ENCODE measurements around the gene ASB6. TPM values are rescaled to one million over a fixed set of nuclear protein-coding genes. Genes with fewer than 3 reads are reported as not detected.
"Not testable (repeated sequence)": the region's sequence is repeated elsewhere in the genome, so short reads cannot be mapped to it uniquely, and the experiment has no call there.

ASB6 gene
- total RNA-seq, 1 donor from 2014 or later = 21.0 TPM

DNA sequence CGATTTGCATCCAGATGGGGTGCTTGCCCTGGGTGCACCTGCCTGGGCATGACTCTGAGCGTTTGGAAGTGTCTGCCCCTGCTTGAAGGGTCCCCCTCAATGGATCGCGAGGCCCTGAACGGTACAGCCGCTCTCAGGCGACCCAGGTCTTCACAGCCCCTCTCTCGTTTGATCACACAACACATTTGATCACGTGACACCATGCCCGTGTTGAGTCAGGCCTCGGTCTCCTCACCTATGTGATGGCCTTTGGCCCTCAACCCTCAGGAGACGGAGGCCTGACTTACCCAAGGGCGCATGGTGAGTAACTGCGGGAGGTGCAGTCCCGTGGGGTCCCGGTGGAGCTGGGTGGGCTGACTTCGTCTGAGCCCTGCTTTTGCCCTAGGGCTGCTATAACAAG, 3.0 kb upstream of the ASB6 start:
- DNase-seq (ENCODE audit: low spot score) = no peak

DNA sequence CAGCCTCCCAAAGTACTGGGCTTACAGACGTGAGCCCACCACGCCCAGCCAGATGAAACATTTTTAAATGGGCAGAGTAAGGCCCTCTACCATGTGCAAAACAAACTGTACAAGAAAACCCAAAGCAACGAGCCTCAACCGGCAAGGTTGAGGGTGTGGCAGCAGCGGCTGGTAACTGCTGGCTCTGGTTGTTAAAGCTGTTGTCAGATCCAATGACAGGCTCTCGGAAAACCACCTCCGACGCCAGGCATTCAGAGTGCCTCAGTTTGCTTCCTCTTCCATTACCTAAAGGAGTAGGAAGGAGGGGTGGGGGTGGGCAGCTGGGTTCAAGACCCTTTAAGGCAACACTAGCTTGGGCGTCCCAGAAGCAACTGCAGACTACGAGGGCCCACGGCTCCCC, 2.4 kb upstream of the ASB6 start:
- no peak for DNase-seq (ENCODE audit: low spot score)

DNA sequence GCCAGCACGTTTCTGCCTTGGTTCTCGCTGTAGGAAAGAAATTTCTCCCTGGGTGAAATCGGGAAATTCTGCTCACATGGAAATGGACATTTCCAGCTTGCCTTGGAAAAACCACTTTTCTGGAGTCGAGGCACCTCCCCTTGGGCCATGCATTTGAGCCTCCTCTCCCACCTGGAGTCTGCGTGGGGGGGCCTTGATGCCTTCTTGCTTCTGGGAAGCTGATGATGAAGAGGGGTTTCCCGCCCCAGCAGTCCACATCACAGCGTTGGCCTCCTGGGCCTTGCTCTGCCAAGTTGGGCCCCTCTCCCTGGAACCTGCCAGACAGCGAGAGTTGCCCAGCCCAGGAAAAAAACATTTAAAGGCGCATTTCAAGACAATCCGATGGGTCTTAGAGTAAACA, 1.8 kb upstream of the ASB6 start:
- DNase-seq (ENCODE audit: low spot score) = no peak

DNA sequence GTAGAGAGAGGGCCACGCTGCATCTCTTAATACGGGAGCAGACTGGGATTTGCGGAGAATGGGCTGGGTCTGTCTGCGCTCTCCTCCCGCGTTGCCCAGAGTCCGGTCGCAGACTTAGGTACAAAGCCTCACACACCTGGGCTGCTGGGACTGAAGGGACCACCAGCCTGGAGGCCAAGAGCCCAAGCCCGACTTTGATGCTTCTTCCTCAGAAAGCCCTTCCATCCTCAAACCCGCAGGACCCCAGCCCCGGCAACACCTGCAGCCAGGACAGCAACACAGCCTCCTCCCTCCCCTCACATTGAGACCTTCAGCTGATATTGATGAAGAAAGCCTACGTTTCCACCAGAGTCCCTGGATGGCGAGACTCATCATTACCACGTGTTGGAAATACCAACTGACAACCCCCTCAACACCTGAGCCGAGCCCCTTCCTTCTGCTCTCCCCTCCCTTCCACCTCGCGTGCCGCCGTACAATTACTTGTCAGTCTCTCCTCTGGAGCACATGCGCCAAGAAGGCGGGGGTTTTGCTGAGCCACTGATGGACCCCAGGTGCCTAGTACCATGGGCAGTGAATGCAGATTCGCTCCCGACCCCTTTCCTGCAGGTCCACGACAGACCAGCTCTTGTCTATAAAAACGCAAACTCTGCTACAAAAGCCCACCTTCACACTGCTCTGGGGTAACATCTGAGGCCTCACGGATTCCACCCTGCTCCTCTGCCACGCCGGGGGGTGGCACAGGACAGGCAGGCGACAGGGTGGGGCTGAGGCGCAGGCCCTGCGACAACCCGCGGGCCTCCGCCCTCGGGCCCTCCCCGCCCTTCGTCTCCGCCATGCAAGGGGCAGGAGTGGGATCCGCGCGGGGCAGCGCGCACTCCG, 841 bp downstream of the ASB6 start:
- DNase-seq (ENCODE audit: low spot score) = no peak

DNA sequence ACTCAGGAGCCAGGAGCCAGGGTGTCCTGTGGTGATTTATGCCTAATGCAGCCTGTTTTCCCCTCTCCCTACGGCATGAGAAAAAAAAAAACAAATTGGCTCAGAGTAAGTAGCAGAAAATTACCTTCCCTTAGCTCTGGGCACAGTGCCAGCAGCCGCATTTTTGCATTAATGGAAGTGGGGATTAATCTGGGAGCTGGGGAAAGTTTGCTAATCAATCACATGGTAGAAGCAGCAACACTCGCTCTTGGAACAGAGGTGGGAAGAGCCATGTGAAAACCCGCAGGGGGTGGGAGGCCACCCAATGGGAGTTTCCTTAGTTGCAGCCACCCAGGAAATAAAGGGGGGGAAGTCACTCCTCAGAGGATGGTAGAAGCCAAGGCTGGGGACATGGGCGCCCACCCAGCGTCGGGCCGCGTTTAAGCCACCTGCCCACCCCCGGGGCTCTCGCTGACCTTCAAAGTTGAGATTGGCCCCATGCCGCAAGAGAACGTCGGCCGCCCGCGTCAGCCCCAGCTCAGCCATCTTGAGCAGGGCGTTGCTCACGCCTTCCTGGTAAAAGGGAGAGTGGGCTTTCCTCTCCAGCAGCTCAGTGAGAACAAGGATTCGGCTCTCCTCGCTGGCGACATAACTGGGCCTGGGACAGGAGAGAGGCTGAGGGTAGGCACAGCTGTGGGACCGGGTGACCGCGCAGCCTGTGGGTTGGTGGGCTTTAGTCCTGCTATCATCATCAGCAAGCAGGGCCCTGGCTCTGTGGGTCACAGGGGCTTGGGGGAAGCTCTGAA, 1.7 kb downstream of the ASB6 start:
- no peak for DNase-seq (ENCODE audit: low spot score)

DNA sequence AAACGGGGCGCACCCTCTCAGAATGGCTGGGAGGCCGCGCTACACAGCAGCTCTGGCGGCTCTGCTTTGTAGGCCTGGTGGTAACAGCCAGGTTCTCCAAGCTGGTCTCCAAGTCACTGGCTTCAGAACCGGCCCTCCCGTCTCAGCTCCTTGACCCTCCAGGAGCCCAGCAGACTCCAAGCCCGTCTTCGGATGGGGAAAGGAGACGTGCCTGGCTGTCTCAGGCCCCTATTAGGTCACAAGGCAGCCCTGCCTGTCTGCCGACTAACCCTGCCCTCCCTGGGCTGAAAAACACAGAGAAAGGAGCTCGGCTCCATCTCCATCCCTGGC, 2.2 kb downstream of the ASB6 start:
- no peak for DNase-seq (ENCODE audit: low spot score)

DNA sequence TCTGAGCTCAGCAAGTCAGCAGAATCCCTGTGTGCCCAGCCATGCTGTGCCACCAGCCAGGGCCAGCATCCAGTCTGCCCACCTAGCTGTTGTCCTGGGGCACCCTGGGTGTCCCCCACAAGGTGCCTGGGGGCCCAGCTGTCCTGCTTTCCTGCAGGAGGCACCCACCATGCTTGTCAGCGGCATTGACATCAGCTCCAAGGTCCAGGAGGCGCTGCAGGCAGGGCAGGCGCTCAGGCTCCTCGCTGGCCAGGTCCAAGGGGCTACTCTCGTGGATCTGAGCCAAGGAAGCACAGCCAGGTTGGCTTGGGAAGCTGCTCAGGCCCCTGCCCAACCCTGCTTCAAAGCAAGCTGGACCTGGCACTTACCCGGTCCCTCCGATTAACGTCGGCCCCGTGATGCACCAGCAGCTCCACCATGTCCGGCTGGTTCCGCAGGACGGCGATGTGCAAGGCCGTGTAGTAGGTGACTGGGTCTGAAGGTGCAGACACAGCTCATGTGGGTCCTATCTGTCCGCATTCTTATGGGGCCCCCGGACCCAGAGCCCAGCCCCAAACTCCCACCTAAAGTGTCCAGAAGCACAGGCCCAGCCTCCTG, 2.8 kb downstream of the ASB6 start:
- DNase-seq (ENCODE audit: low spot score) = no peak

DNA sequence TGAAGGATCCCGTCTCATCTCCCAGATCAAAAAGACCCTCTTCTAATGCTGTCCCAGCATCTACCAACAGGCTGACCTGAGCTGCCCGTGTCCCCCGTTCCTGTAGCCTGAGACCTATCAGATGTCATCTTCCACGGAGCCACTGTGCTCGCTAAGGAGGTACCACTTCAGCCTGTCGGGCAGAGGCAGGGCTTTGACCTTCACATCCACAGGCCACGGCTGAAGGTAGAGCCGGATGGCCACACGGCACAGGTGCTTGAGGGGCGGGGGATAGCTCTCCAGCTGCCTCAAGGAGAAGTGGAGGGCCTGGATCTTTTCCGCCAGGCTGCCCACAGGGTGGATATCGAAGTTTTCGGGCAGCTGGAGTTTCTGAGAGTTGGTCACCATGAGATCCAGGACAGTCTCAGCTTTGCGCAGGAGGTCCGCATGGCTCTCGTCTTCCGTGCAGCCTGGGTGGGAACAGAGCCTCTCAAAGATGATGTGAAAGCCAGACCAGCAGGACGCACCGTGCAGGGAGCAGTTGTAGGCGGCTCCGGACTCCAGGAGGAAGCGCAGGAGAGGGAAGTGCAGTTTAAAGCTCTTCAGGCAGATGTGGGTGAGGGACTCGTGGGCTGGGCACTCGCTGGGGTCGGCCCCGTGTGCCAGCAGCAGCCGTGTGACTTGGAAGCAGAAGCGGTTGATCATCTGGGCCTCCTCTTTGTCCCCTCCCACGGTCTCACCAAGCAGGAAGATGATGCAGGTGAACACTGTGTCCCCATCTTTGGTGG, 4.1 kb downstream of the ASB6 start:
- DNase-seq (ENCODE audit: low spot score) = no peak

DNA sequence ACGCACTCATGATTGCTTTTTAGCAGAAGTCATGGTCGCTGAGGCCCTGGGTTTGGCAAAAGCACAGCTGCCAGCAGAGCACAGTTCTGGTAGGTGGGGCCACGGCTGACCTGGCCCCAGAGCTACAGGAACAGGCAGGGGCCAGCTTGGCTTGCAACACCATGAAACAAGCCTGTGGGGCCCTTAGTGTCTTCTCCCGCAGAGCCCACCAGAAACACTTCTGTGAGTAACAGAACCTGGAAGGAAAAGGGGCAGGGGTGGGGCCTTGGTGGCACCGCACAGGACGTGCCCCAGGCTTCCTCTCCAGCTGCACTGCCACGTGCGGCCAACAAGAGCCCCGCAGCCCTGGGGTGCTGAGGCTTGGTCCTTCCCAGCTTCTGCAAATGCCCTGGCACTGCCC, 4.8 kb downstream of the ASB6 start:
- DNase-seq (ENCODE audit: low spot score) = no peak

DNA sequence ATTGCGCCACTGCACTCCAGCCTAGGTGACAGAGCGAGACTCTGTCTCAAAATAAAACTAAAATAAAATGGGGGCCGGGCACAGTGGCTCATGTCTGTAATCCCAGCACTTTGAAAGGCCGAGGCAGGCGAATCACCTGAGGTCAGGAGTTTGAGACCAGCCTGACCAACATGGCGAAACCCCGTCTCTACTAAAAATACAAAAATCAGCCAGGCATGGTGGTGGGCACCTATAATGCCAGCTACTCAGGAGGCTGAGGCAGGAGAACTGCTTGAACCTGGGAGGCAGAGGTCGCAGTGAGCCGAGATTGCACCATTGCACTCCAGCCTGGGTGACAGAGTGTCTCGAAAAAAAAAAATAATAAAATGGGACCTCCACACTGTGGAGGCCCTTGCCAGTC, 5.6 kb downstream of the ASB6 start:
- not testable (repeated sequence) for DNase-seq (ENCODE audit: low spot score)

DNA sequence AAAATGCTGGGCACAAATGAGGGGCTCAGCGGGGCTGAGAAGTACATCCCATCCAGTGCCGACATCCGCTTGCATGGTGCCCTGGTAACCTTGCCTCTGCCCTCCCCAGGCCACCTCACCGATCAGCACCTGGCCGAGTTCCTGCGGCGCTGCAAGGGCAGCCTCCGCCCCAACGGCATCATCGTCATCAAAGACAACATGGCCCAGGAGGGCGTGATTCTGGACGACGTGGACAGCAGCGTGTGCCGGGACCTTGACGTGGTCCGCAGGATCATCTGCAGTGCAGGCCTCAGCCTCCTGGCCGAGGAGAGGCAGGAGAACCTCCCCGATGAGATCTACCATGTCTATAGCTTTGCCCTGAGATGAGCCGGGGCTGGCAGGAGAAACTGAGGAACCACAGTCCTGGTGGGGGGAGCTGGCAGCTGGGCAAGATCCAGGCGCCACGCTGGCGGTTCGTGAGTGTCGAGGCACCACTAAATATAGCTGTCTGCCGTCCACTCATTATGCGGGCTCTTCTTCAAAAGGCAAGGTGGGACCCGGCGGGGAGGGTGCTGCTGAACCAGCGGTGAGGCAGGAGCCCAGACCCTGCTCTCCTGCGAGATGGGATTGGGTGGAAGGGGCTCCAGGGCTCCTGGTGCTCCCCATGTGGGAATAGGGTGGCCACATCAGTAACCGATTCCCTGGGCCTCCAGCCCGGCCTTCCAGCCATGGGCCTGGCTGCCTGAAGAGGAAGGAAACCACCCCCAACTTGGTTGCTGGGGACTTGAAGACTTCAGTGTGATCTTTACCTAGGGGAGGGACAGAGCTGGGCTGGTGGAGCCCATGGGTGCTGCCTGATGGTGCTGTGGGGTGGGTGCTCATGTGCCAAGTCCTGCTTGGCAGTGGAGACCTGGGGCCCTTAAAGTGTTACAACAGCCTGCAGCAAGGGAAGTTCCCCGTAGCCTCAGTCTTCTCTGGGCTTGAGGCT, 6.6 kb downstream of the ASB6 start:
- DNase-seq (ENCODE audit: low spot score) = no peak

DNA sequence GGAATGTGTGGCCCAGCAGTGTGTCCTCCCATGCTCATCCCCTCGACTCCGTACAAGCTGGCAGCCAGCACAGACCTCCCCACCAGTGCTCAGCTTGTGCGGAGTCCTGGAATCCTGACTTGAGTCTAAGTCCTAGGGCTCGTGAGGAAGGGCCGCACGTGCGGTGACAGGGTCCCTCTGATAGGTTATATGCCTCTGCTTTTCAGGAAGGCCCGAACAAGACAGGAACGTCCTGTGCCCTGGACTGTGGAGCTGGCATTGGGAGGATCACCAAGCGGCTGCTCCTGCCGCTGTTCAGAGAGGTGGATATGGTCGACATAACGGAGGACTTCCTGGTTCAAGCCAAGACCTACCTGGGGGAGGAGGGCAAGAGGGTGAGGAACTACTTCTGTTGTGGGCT, 8.1 kb downstream of the ASB6 start:
- no peak for DNase-seq (ENCODE audit: low spot score)

DNA sequence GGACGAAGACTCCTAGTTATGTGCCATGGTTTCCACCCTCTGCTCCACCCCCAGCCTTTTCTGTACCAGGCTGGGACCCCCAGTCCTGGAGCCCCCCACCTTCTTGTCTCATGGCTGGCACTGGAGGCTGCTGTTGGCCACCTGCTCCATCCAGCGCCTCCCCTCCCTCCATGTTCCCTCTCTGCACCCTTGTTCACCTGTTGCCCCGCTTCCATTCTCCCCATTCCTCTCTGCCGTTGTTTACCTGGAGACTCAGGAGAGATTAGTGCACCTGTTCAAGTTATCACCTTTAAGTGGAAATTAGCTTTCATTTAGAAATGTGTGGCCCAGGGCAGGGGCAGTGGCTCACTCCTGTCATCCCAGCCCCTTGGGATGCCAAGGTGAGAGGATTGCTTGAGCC, 8.7 kb downstream of the ASB6 start:
- no peak for DNase-seq (ENCODE audit: low spot score)

DNA sequence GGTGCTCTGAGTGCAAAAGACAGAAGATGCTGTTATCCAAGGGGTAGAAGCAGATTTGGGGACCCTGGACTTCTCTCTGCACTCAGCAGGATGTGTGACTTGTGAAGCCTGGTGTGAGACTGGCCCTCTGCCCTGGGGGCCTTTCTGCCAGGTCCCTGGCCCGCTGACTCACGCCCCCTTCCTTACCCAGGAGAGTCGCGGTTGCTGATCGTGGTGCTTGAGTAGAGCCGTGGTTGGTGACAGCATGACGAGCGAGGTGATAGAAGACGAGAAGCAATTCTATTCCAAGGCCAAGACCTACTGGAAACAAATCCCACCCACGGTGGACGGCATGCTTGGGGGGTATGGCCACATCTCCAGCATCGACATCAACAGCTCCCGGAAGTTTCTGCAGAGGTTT, 9.5 kb downstream of the ASB6 start:
- DNase-seq (ENCODE audit: low spot score) = no peak

DNA sequence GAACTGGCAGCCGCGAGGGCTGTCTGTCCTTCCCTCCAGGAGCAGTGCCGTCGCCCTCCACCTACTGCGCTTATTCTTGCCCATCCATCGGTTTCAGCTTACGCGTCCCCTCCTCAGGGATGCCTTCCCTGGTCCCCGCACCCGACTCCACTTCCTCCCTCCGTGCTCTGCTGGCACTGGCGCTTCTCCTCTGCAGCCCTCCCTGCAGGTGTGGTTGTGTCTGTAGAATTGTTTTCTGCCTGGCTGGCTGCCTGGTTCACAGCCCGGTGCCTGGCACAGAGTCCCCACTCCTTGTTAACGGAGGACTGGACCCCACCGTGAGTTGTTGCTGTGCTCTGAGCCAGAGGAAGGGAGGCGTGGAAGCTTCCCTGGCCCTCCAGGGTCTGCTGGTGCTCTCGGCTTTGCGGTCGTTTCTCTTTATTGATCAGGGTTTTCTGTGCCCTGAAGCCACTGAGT, 10.2 kb downstream of the ASB6 start:
- DNase-seq (ENCODE audit: low spot score) = no peak

DNA sequence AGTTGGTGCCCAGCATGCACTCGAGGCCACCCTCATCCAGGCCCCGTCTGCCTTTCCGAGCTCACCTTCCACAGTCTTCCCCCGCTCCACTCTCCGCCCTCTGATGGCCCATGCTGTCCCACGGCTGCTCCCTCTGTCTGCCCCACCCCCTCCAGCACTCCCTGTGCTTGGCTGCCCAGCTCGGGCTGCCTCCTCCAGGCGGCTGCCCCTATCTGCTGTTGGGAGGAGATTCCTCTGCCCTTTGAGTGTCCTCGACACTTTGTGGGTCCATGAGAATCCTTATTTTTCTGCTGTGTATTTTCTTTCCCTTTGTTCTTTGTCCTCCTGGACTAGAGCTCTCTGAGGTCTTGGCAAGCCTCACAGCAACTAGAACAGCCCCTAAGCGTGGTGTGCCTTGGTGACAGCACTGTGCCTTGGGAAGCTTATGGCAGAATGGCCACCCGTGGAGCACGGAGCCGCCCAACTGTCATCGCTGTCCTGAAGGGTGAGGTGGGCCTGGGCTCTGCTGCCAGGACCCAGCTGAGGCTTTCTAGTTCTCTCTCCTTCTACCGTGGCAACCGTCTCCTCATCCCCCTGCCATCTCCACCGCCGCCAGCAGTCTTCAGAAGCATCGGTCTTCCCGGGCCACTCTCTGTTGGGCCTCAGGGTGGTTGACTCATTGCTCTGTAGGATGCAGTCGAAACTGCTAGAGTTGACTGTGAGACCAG, 10.8 kb downstream of the ASB6 start:
- DNase-seq (ENCODE audit: low spot score) = no peak

DNA sequence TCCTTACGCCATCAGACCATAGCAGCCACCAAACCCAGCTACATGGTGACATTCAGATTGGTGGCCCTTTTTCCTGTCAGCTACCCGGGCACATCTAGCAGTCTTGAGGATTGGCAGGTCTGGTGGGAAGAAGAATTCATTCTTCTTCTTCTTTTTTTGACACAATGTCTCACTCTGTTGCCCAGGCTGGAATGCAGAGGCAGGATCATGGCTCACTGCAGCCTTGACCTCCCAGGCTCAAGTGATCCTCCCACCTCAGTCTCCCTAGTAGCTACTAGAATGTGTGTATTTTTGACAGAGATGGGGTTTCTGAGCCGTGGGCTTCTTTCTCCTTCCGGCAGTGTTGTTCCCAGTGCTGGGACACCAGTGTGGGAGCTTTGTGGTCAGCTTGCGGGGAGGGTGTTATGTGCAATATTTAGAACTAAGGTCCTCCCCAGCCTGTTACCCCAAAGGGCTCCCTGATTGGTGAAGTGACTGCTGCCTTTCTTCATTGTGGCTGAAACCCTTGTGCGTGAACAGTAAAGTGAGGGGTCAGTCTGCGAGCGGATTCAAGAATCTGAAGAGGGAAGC, 12.6 kb downstream of the ASB6 start:
- DNase-seq (ENCODE audit: low spot score) = no peak

DNA sequence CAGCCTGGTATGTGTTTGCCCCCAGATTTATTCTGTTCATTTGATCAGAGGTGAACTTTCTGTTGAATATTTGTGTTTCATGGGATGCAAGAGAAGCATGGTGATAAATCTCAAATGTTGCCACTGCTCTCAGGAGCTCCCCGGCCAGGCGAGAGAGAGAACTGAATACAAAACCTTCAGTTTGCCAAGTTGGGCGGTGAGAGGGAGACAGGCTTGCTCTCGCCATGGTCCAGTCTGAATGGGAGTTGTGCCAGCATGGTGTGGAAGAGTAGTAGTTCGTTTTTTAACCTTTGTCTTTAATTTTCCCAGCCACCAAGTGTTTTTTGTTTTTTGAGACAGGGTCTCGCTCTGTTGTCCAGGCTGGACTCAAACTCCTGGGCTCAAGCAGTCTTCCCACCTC, 13.2 kb downstream of the ASB6 start:
- DNase-seq (ENCODE audit: low spot score) = no peak

DNA sequence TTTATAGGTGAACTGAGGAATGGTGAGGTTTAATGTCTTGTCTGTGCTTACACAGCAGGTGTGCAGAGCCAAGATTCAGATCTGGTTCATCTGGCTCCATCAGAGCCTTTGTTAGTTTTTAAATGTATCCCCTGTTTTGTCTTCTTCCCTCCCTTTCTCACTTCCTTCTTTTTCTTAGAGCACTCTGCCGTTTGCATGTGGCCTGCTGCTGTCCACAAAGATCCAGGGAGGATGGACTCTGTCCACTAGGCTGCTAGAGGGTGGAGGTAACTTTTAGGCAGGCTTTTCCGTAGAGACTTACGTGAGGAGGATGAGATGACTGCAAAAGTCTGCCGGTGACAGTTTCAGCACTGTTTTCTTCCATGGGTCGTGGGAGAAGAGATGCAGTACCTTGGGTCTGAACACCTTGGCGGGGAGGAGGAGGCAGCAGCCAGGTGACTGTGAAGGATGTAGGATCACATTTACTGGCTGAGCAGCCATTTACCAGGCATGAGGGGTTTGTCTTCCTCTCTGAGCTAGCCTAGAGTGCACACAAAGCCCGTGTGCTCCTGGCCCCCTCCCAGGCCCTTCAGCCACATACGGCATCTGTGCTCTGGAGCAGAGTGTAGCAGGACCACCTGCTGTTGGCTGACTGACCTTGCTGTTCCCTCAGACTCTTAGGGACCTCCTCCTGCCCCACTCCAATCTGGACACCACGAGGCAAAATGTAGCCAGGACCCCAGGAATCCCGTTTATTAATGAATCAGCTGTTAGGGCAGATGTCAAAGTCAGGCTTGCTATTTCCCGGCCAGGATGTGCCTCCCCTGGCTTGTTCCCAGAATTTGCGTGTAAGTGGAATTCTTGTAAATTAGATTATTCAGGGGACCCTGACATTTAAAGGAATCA, 14.2 kb downstream of the ASB6 start:
- DNase-seq (ENCODE audit: low spot score) = no peak

Measured in mucosa of gallbladder (tissue), 1 donor.